Ovary (tissue), 10 donors: Measurements from ENCODE around the gene ANGPTL2. TPM values are rescaled to one million over a fixed set of nuclear protein-coding genes. Genes with fewer than 3 reads are reported as not detected.
"Not testable (repeated sequence)": the region's sequence is repeated elsewhere in the genome, so short reads cannot be mapped to it uniquely, and the experiment has no call there.

ENCODE experiments used
- DNase-seq, 5 donors: peaks; one replicate each; pipeline ENCODE4 v3.0.0-alpha.2; 2019 to 2020
- H3K27ac ChIP-seq, 2 donors: fragments of 200-600 bp; one replicate each; pipeline versions ENCODE4 v1.5.1 to v1.8.0; 2019 to 2022
- H3K27me3 ChIP-seq: fragments of 200-600 bp; one replicate; pipeline ENCODE4 v1.8.0; 2022
- H3K36me3 ChIP-seq: fragments of 200-600 bp; sonication (generic); one replicate; pipeline ENCODE4 v1.5.1; 2019
- H3K4me1 ChIP-seq: one replicate; pipeline ENCODE4 v1.8.1; 2013; ENCODE audit warnings: mild to moderate bottlenecking, moderate library complexity; ENCODE audit not compliant: insufficient read depth
- H3K4me3 ChIP-seq: fragments of 200-600 bp; sonication (generic); one replicate; pipeline ENCODE4 v1.5.1; 2017
- H3K9me3 ChIP-seq, 2 donors: fragments of 200-600 bp in 1 of 2; sonication (generic) in 1 of 2; one replicate each; pipeline versions ENCODE4 v1.5.1 to v1.8.1; 2013 to 2019; ENCODE audit warnings: mild to moderate bottlenecking in 1 of 2, moderate library complexity in 1 of 2
- EP300 ChIP-seq: sonication (generic); formaldehyde crosslinking; IDR thresholded peaks from one replicate; pipeline ENCODE4 v1.6.1; 2017; ENCODE audit warnings: antibody characterized with exemption
- POLR2A ChIP-seq: fragments of 450-650 bp; IDR thresholded peaks from one replicate; pipeline ENCODE4 v1.6.1; 2017; ENCODE audit warnings: antibody characterized with exemption, mild to moderate bottlenecking, moderate library complexity
- WGBS, 3 donors: extraction: QIAGEN DNeasy Blood & Tissue Kit in 1 of 3; methylation state at CpG; one replicate each; pipeline versions ENCODE4 v1.1.5 to v1.1.7; 2013 to 2017; 5-methylcytosine and 5-hydroxymethylcytosine counted together
- intact Hi-C, 4 donors: fragments of 100-400 bp; cut with DNase I; formaldehyde crosslinking; loops; one replicate each; pipeline versions ENCODE4 v1.11.0 to v1.15.1; 2022 to 2023
- long read RNA-seq, 3 donors: library from polyadenylated mRNA in 2 of 3; unstranded in 2 of 3; transcript quantifications; one replicate each; pipeline ENCODE4 v2.0.0 and lab custom pipeline, GENCODE V29; 2021 to 2026
- polyA plus RNA-seq, 2 donors: library from polyadenylated mRNA; stranded (reverse); fragments of 200-250 nt in 1 of 2; fragments of 350-450 nt in 1 of 2; fragmentation: Illumina TruSeq in 1 of 2; extraction: RNeasy Lipid Tissue Mini Kit (QIAGEN cat#74804) in 1 of 2; gene quantifications; one replicate each; pipeline ENCODE4 v1.2.3, GENCODE V29; 2013 to 2014
- total RNA-seq, 7 donors: library from RNA; depleted of rRNA in 2 of 7; stranded (reverse); fragments of >200 nt in 2 of 7; fragmentation: NEBNext Ultra II Directional in 3 of 7; extraction: Animal tissue kit (Norgen Biotek cat#: 25700) in 3 of 7; gene quantifications; one replicate each; pipeline versions ENCODE4 v1.1.0 to v1.2.4, GENCODE V29; 2016 to 2023
- TF ChIP-seq, protein P1 (sequence below), 3 donors: fragments of 450-650 bp in 2 of 3; fragments of 200-600 bp in 1 of 3; IDR thresholded peaks; one replicate each; pipeline versions ENCODE4 v1.5.1 to v1.8.0; 2016 to 2022; ENCODE audit warnings: antibody characterized with exemption in 3 of 3, mild to moderate bottlenecking in 1 of 3
- donor health status: DM: no; HTN: no; CAD: no; lungs with moderate emphysema.
- donor health status: DM: no; HTN: no; CAD: no.
- donor health status: Bipolar disorder and iron deficiency.
- donor health status: DM: yes; HTN: yes; CAD: no.
- donor health status: DM: no; HTN: no; CAD: no.
- donor health status: DM: yes; HTN: yes; CAD: no.

The ANGPTL2 gene, protein sequence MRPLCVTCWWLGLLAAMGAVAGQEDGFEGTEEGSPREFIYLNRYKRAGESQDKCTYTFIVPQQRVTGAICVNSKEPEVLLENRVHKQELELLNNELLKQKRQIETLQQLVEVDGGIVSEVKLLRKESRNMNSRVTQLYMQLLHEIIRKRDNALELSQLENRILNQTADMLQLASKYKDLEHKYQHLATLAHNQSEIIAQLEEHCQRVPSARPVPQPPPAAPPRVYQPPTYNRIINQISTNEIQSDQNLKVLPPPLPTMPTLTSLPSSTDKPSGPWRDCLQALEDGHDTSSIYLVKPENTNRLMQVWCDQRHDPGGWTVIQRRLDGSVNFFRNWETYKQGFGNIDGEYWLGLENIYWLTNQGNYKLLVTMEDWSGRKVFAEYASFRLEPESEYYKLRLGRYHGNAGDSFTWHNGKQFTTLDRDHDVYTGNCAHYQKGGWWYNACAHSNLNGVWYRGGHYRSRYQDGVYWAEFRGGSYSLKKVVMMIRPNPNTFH
- total RNA-seq (100 to 1,000 TPM in 1 of 7 donors, 10 to 100 TPM in 5, 1 to 10 TPM in 1; 9.8 to 108 (median 64.1) TPM), polyA plus RNA-seq (100 to 1,000 TPM in 1 of 2 donors, 10 to 100 TPM in 1; 27.5 to 114 TPM)
- long read RNA-seq, donor 1, transcript ANGPTL2-202 (5 exons, 3,707 nt) = major isoform, 41 of 71 reads
- long read RNA-seq, donor 1, partial matches to known transcripts = 23 of 71 reads
- long read RNA-seq, donor 1, other reads (novel, unspliced or antisense) = 7 of 71 reads
- long read RNA-seq, donor 2, partial matches to known transcripts = 0 of 1 reads
- long read RNA-seq, donor 2, other reads (novel, unspliced or antisense) = 0 of 1 reads
- long read RNA-seq, donor 3, transcript ANGPTL2-202 (5 exons, 3,707 nt) = major isoform, 63 of 80 reads
- long read RNA-seq, donor 3, partial matches to known transcripts = 11 of 80 reads
- long read RNA-seq, donor 3, other reads (novel, unspliced or antisense) = 6 of 80 reads

DNA sequence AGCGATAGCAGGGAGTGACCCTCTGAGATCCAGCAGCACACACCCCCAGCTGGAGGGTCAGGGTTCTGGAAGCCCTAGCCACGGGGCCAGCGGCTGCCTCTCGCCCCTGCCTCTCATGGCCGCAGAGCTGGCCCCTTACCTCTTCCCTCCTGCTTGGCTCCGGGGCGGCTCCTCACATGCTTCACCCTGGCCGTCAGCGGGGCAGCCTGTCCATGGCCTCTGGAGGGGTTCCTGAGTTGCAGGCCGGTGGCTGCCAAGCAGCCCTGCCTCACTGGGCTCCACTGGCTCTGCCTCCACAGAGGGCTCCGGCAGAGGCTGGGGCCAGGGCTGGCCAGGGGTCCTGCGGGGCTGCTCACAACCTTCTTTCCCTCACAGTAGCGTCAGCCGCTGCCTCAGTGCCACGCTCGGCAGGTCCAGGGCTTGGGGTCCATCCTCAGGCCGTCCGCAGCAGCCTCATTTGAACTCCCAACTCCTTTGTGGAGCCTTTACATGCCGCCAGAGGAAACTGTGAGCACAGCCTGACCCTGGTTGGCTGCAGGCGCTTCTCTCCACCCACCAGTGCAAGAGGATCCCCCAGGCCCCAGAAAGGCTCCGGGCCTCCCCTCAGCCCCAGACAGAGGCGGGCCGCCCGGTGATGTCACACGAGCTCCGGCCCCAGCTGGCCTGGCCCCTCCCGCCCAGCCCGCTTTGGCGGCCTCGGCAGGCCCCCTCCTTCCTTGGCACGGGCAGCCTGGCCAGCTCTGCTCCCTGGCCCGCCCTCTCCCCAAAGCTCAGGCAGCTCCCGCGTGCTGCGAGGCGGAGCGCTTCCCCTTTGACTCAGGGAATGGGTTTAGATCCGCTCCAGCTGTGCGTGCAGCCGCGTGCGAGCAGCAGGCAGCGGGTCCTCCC is at the start of gene ANGPTL2:
ANGPTL2 (minus strand) TSS at position 460 of the 888 bp plus-strand sequence. CDS start 13,904 bp downstream, outside the sequence.
- Histone ChIP-seq H3K4me3 (peak within 1 kb of the TSS; percentile 52), H3K36me3 (no peaks in the 10 kb centered on the region), H3K27ac (peak within 1 kb of the TSS; percentile 61 to 88), H3K9me3 (no peaks in the 10 kb centered on the region), H3K4me1 (peaks cover 17% of the 10 kb centered on the region), H3K27me3 (no peaks in the 10 kb centered on the region)
- 0 to 2% (median 2%) methylated on average over 18 to 43 of the region's 43 CpGs for WGBS, 3 donors
- TF ChIP-seq POLR2A (peak; percentile 85), EP300 (peak; percentile 44)
- TF ChIP-seq, protein P1, sequence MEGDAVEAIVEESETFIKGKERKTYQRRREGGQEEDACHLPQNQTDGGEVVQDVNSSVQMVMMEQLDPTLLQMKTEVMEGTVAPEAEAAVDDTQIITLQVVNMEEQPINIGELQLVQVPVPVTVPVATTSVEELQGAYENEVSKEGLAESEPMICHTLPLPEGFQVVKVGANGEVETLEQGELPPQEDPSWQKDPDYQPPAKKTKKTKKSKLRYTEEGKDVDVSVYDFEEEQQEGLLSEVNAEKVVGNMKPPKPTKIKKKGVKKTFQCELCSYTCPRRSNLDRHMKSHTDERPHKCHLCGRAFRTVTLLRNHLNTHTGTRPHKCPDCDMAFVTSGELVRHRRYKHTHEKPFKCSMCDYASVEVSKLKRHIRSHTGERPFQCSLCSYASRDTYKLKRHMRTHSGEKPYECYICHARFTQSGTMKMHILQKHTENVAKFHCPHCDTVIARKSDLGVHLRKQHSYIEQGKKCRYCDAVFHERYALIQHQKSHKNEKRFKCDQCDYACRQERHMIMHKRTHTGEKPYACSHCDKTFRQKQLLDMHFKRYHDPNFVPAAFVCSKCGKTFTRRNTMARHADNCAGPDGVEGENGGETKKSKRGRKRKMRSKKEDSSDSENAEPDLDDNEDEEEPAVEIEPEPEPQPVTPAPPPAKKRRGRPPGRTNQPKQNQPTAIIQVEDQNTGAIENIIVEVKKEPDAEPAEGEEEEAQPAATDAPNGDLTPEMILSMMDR (IDR thresholded peaks at IDR 0.05) = peak in 1 of 3 donors; percentile 27
- intact Hi-C loops = loop anchor here in 3 of 4 donors (5.0 to 10.0 kb wide), 3 partner anchors 62 to 75 kb away; no protein-coding TSS in a partner anchor
- DNase-seq = peak; percentile 95 to 97 (median 96)

DNA sequence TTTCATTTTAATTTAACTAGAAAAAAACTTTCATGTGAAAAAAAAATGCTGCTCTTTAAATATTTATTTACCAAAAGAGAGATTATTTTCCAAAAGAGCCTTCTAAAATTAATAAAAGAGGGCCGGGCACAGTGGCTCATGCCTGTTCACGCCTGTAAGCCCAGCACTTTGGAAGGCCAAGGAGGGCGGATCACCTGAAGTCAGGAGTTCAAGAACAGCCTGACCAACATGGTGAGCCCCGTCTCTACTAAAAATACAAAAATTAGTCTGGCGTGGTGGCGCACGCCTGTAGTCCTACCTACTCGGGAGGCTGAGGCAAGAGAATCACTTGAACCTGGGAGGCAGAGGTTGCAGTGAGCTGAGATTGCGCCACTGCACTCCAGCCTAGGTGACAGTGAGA is 48.9 kb upstream of the ANGPTL2 start:
- H3K9me3 ChIP-seq, intact Hi-C loops, H3K27me3 ChIP-seq, H3K27ac ChIP-seq, H3K4me3 ChIP-seq, H3K4me1 ChIP-seq, H3K36me3 ChIP-seq: not testable (repeated sequence)
- 96 to 97% (median 96%) methylated on average over 9 of the region's 9 CpGs for WGBS, 3 donors
- DNase-seq = peak in 2 of 5 donors; percentile 4 to 21

DNA sequence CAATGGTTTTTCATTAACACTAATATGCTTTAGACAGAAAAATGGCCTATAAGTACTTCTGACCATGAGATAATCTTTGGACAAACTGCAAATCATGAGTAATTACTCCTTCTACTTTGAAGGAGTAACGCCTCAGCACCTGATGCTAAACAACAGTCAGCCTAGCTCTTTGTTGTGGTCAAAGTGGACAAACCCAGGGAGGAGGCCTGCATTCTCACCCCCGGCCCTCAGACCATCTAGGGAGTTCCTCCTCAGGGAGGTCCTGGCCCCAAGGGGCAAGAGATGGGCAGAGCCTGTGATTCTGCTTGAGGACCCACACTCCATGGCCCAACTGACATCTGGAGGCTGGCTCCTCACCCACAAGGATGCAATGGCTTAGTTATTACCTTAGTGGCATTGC is 48.2 kb upstream of the ANGPTL2 start:
- Histone ChIP-seq H3K27ac (no peak overlapping the region), H3K27me3 (no peaks in the 10 kb centered on the region), H3K4me3 (no peak overlapping the region), H3K4me1 (peaks cover 6% of the 10 kb centered on the region), H3K36me3 (no peaks in the 10 kb centered on the region), H3K9me3 (no peaks in the 10 kb centered on the region)
- WGBS, 3 donors = 84 to 90% (median 89%) methylated on average over 2 of the region's 2 CpGs
- intact Hi-C loops = no loop called here
- no peak for TF ChIP-seq EP300
- peak in 4 of 5 donors; percentile 4 to 21 (median 12) for DNase-seq

DNA sequence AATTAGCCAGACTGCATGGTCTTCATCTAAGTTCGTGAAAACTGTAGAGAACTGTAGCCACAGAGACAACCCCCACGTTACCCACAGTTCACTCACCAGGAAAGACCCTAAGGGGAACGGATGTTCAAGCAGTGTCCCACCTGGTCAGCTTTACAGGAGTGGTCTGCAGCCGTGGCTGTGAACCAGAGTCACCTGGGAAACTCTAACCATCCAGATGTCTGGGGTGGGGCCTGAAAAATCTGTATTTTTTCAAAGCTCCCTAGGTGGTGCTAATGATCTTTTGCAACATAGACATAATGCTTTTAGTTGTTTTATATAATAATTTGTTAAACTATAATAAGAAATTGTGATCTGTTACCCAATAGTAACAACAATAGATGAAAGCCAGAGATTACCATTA is 47.7 kb upstream of the ANGPTL2 start:
- TF ChIP-seq, protein P1 (IDR thresholded peaks at IDR 0.05) = no peak
- TF ChIP-seq EP300 (no peak), POLR2A (no peak)
- H3K27ac ChIP-seq = no peak overlapping the region
- H3K4me1 ChIP-seq = peaks cover 5% of the 10 kb centered on the region
- whole genome bisulfite sequencing, 3 donors = 75 to 85% (median 81%) methylated on average over 4 of the region's 4 CpGs
- H3K36me3 ChIP-seq = no peaks in the 10 kb centered on the region
- no peaks in the 10 kb centered on the region for H3K9me3 ChIP-seq
- H3K27me3 ChIP-seq = no peaks in the 10 kb centered on the region
- no peak overlapping the region for H3K4me3 ChIP-seq
- intact Hi-C loops = no loop called here
- DNase-seq = peak in 1 of 5 donors; percentile 3

DNA sequence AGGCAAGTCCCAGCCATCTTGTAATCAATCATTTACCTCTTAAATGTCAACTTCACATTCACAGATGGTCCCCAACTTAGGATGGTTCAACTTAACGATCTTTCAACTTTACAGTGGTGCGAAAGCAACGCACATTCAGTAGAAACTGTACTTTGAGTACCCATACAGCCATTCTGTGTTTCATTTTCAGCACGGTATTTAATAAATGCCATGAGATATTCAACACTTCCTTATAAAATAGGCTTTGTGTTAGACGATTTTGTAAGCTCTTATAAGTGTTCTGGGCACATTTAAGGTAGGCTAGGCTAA is 47.1 kb upstream of the ANGPTL2 start:
- no peak for DNase-seq
- intact Hi-C loops = no loop called here
- no peak for TF ChIP-seq EP300
- TF ChIP-seq, protein P1 (IDR thresholded peaks at IDR 0.05) = no peak
- no peak for TF ChIP-seq POLR2A
- H3K4me3 ChIP-seq = no peak overlapping the region
- H3K36me3 ChIP-seq = no peaks in the 10 kb centered on the region
- H3K9me3 ChIP-seq = no peaks in the 10 kb centered on the region
- H3K27ac ChIP-seq = no peak overlapping the region
- H3K4me1 ChIP-seq = no peaks in the 10 kb centered on the region
- no peaks in the 10 kb centered on the region for H3K27me3 ChIP-seq
- 74 to 92% (median 75%) methylated on average over 5 of the region's 5 CpGs for WGBS, 3 donors
